T-helper 17 cell (primary cell): Measurements from ENCODE around the gene CDCA4. TPM values are rescaled to one million over a fixed set of nuclear protein-coding genes. Genes with fewer than 3 reads are reported as not detected.

Experiments
- ATAC-seq: fragments of 150-1000 bp; cut with Tn5 transposase; 2 replicates; pipeline ENCODE4 v1.10.0; 2021; ENCODE audit warnings: mild to moderate bottlenecking, moderate library complexity
- DNase-seq, 3 donors: peaks; one replicate each; pipeline versions ENCODE4 v3.0.0 to v3.0.0-alpha.2; 2020 to 2021
- H3K9me3 ChIP-seq: one replicate; pipeline ENCODE4 v1.7.0; 2013; ENCODE audit warnings: low read length, mild to moderate bottlenecking; ENCODE audit not compliant: control insufficient read depth, poor library complexity, severe bottlenecking
- H3K27ac Mint-ChIP-seq: one replicate; pipeline ENCODE4 v1.8.0; 2022; ENCODE audit warnings: mild to moderate bottlenecking, moderate library complexity, mixed read lengths
- H3K27me3 Mint-ChIP-seq: one replicate; pipeline ENCODE4 v1.8.0; 2022; ENCODE audit warnings: mixed read lengths
- H3K36me3 Mint-ChIP-seq: one replicate; pipeline ENCODE4 v1.8.0; 2022; ENCODE audit warnings: low read depth, mixed read lengths
- H3K4me1 Mint-ChIP-seq: one replicate; pipeline ENCODE4 v1.8.0; 2022; ENCODE audit warnings: mild to moderate bottlenecking, mixed read lengths
- H3K4me3 Mint-ChIP-seq: one replicate; pipeline ENCODE4 v1.8.0; 2022; ENCODE audit warnings: mild to moderate bottlenecking, moderate library complexity, mixed read lengths
- total RNA-seq, 4 donors: library from RNA in 2 of 4; stranded (reverse) in 2 of 4; gene quantifications; one replicate each; pipeline ENCODE4 v1.2.3 and lab custom pipeline; 2022 to 2026

Gene CDCA4
- total RNA-seq, 2 donors from 2014 or later, result 16.1 to 18.4 TPM

DNA sequence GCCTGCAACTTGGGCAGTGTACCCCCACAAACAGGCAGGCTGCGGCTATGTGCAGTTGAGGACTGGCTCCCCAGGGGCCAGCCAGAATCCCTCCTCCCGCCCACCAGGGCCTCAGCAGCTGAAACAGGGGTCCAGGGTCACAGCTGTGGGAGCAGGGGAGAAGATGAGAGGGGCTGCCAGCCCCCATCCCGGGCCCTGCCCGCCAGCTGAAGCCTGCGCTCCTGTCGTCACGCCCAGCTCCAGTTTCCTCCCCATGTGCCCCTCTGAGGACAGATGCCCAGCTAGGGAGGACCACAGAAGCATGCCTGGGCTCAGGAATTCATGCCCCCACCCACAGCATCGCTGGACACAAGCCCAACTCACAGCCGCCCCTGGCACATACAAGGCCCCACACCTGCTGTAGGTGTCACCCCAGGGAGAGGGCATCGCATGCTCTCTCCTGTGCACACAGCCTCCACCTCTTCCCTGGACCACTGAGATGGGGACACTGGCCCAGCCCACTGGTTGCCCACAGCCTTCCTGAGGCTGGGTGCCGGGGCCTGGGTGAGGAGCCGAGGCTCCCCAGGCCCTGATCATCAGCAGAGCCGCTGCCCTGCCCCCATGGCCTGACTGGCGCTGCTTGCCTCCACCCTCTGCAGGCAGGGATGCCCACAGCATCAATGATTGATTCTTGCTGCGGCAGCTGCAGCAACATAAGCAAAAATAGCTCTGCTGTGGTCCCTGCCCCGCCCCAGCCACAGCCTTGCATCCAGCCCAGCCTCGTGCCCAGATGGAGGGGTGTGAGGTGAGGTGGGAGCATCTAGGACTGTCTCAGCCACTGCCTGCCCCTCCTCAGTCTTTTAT lies 39.0 kb downstream of the CDCA4 start:
- no peaks in the 10 kb centered on the region for H3K9me3 ChIP-seq
- H3K4me3 Mint-ChIP-seq, result no peak overlapping the region
- ATAC-seq, result no peak
- no peak for DNase-seq
- no peak overlapping the region for H3K27ac Mint-ChIP-seq
- peaks cover 23% of the 10 kb centered on the region for H3K4me1 Mint-ChIP-seq
- H3K36me3 Mint-ChIP-seq, result peaks cover 3% of the 10 kb centered on the region
- H3K27me3 Mint-ChIP-seq, result peaks cover 20% of the 10 kb centered on the region

GRCh38 chr14:104980611-104981531 lies 40.0 kb downstream of the CDCA4 start:
- Mint-ChIP-seq H3K36me3 (peaks cover 3% of the 10 kb centered on the region), H3K27ac (no peak overlapping the region), H3K4me1 (peaks cover 27% of the 10 kb centered on the region), H3K4me3 (no peak overlapping the region), H3K27me3 (peaks cover 29% of the 10 kb centered on the region)
- DNase-seq (no peak), ATAC-seq (no peak)
- H3K9me3 ChIP-seq, result no peaks in the 10 kb centered on the region

DNA sequence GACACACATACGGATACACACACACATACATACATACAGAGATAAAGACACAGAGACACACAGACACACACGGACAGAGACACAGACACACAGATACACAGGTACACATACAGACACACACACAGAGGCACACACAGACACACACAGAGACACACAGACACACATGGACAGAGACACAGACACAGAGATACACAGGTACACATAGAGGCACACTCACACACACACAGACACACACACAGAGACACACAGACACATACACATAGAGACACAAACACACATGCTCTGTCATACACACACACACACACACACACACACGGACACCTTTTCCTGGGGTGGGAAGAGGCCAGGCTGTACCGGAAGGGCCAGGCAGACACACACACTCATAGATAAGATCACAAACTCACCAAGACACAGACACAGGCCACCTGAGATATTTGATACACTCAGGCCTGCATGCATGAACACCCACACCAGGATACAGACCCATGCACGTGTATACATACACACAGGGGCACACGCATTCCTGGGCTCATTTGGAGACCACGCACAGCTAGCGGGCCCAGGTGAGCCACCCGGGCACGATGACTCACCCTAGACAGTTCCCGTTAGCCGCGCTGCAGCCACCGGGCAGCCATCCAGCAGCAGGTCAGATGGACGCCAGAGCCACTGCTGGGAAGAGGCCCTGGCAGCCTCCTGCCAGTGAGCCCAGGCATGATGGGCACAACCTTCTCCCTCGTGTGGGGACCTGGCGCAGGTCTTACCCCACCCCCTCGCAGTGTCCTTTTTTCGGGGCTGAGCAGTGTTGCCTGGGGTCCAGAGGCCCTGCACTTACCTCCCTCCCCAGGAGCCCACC lies 40.9 kb downstream of the CDCA4 start:
- Mint-ChIP-seq H3K4me1 (peaks cover 30% of the 10 kb centered on the region), H3K27ac (peak overlapping the region; percentile 57), H3K27me3 (peaks cover 30% of the 10 kb centered on the region), H3K36me3 (peaks cover 3% of the 10 kb centered on the region), H3K4me3 (peak overlapping the region; percentile 77)
- ATAC-seq, result no peak
- DNase-seq, result no peak
- no peaks in the 10 kb centered on the region for H3K9me3 ChIP-seq

DNA sequence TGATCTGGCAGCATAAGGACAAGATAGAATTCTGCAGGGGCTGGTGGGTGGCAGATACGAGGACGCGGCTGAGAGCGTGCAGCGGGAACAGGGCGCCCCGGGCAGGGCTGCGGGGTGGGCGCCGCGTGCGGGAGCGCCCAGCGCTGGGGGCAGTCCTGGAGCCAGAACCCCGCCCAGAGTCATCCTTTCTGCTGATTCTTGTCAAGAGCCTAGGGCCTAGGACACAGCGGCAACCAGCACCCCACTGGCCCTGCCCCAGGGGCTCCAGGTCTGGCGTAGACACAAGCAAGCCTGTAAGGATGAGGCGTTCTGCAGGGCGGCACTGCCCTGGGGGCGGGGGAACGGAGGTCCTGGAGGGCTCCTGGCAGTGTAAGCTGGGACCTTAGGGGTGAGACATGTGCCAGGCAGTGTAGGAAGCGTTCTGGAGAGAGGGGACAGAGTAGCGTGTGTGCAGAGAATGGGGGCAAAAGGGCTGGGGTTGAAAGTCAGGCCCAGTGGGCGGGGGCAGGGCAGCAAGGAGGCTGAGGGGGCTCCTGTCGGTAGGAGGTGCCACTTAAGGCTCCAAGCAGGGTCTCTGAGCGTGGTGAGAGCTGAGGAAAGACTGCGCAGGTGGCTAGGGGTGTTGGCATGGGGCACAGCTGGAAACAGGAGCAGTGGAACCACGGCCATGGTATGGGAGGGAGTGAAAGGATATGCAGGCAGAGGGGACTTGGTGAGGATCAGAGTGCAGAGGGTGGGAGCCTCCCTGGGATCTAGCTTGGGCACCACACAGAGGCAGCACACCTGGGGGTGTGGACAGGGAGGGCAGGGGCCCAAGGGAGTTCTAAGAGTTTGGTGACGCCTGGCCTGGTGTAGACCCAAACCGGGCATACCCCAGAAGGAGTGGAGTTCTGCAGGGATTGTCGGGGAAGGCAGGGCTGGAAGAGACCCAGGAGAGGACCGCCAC lies 41.9 kb downstream of the CDCA4 start:
- Mint-ChIP-seq H3K27ac (peak overlapping the region; percentile 57), H3K27me3 (peaks cover 30% of the 10 kb centered on the region), H3K4me3 (peak overlapping the region; percentile 77), H3K36me3 (peaks cover 3% of the 10 kb centered on the region), H3K4me1 (peaks cover 23% of the 10 kb centered on the region)
- DNase-seq (no peak), ATAC-seq (no peak)
- H3K9me3 ChIP-seq, result no peaks in the 10 kb centered on the region

DNA sequence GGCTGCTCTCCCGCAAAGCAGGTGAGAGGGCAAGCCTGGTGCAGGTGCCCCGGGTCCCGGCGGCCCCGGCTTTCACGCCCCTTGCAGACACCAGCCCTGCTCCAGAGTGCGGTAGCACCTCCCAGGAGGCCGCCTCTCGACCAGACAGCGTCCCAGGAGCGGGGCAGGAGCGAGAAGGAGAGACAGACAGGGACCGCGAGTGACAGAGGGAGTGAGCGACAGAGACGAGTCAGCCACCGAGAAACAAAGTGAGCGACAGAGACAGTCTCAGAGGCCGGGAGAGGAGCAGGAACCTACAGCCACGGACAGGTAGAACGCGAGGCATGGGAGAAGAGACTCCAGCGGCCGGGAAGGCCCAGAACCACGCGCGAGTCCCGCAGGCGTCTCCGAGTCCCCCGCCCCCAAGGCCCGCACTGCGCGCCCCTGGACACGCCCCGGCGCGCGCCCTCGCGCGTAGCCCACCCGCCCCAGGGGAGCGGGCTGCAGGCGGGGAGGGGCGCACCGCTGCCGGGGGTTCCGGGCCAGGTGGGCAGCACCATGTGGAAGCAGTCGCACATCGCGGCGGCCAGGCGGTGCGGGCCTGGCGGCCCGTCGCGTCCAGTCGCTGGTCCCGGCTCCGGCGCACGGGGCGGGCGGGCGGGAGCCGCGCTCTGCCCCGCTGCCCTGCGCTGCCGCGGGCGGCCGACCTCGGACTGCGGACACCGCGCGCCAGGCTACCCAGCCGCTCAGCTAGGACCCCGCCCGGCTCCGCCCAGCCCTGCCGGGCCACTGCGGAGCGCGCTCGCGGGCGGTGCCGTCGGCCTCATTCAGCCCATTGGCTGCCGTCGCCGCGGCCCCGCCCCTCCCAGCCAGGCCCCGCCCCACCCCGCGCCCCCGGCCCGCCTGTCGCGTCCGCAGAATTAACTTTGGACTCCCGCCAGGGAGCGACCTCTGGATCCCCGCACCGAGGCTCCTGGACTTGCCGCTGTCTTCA lies 42.9 kb downstream of the CDCA4 start, which contains the start of gene AHNAK2:
Gene AHNAK2 (minus strand): TSS at position 694 of the 973 bp plus-strand sequence. CDS start 137 bp downstream, at position 557.
- Mint-ChIP-seq H3K4me3 (peak within 1 kb of the TSS; percentile 86), H3K27ac (peak within 1 kb of the TSS; percentile 67), H3K4me1 (peaks cover 20% of the 10 kb centered on the region), H3K36me3 (peaks cover 3% of the 10 kb centered on the region), H3K27me3 (peaks cover 30% of the 10 kb centered on the region)
- H3K9me3 ChIP-seq, result no peaks in the 10 kb centered on the region
- ATAC-seq (peak; percentile 79), DNase-seq (peak; percentile 29 to 59 (median 49))

DNA sequence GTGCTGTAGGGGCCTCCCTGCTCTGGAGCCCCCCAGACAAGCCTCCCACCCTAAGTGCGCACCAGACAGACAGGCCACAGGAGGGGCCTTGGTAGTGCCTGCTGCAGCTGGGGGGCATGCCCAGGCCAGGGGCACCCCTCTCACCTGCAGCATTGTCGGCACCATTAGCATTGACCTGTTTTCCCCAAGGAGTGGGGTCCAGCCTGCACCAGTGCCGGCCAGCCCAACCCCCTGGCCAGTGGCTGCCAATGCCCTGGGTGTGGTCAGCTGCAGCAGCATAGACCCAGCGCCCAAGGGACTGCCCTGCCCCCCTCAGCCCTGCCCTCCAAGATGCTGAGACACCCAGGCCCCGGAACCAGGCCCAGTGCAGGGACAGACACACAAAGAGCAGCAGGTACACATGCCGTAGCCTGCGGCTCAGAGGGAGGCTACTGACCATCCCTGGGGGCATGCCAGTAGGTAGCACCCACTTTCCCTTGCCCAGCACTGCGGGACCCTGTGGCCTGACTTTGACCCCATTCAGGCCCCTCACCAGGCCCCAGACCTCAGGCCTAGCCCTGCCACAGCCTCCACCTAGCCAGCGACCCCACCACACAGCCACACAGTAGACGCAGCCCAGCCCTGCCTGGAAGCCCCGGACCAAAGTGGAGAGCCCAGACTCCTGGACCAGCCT lies 43.7 kb downstream of the CDCA4 start:
- peaks cover 30% of the 10 kb centered on the region for H3K27me3 Mint-ChIP-seq
- H3K4me1 Mint-ChIP-seq, result peaks cover 20% of the 10 kb centered on the region
- DNase-seq, result no peak
- H3K4me3 Mint-ChIP-seq, result peak overlapping the region; percentile 86
- H3K9me3 ChIP-seq, result no peaks in the 10 kb centered on the region
- peaks cover 3% of the 10 kb centered on the region for H3K36me3 Mint-ChIP-seq
- no peak for ATAC-seq
- peak overlapping the region; percentile 67 for H3K27ac Mint-ChIP-seq

GRCh38 chr14:104976198-104977007 lies 44.5 kb downstream of the CDCA4 start:
- H3K9me3 ChIP-seq, result no peaks in the 10 kb centered on the region
- peak; percentile 79 to 88 (median 83) for DNase-seq
- peaks cover 20% of the 10 kb centered on the region for H3K4me1 Mint-ChIP-seq
- H3K27ac Mint-ChIP-seq, result peak overlapping the region; percentile 39
- H3K27me3 Mint-ChIP-seq, result peaks cover 30% of the 10 kb centered on the region
- peak overlapping the region; percentile 86 for H3K4me3 Mint-ChIP-seq
- peaks cover 3% of the 10 kb centered on the region for H3K36me3 Mint-ChIP-seq
- ATAC-seq, result peak; percentile 81

DNA sequence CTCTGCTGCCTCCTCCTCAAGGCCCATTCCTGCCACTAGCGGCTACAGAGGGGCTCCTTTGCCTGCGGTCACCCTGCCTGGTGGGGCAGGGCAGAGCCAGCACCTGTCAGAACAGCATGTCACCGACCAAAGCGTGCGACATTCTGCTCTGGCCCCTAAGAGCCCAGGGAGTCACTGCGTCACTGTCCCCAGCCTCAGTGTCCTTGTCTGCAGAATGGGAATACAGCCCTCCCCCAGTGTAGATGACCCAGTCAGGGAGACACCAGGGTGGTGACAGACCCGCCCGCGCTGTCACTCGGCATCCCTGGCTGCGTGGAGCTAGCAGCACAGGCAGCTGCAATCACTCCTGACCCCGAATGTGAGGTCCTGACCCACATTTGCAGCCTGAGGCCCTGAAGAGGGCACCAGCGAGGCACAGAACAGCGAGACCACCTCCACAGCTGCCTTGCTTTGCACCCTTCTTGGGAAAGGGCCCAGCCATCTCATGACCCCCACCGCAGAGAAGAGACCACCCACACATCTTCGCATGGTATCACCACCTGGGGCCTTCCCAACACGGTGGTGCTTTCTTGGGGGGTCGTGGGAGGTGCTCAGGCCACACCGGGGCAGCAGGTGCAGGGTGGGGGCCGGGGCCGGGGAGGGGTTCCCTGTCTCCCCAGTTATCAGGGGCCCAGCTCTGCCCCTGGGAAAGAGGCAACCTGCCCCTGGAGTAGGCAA lies 45.2 kb downstream of the CDCA4 start:
- H3K9me3 ChIP-seq, result no peaks in the 10 kb centered on the region
- Mint-ChIP-seq H3K27ac (peak overlapping the region; percentile 39), H3K36me3 (peaks cover 3% of the 10 kb centered on the region), H3K4me1 (peaks cover 20% of the 10 kb centered on the region), H3K4me3 (peak overlapping the region; percentile 82), H3K27me3 (peaks cover 30% of the 10 kb centered on the region)
- DNase-seq, result peak in 1 of 3 donors; percentile 8
- ATAC-seq, result peak; percentile 26

DNA sequence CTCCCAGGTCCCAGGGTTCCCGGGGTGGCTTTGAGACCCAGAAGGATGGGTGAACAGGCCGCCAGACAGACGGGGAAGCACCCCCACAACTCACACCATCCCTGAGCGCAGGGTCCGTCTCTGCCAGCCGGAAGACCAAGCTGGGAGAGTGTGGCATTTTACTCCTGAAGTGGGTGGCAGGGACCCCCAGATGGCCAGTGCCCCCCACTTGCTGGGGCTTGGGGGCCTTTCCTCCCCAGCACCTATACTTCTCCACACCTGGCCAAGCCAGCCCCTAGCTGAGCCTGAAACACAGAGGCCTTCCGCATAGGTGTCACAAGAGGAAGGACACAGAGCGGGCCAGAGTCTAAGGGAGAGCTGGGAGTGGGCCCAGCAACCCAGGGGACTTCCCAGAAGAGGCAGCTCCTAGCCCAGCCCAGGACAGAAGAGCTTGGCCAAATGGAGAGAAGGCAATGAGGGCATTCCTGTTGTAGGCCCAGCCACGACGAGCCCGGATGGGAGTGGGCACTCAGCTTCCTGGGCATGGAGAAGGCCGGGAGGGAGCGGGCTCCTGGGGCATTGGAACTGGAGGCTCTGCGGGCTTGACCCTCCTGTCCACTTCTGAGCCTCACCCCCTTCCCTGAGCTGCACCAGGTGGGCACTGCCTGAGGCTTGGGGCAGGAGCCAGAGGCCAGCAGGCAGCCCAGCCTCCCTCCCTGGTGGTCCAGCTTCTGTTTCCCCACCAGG lies 46.1 kb downstream of the CDCA4 start:
- Mint-ChIP-seq H3K27ac (no peak overlapping the region), H3K4me3 (no peak overlapping the region), H3K36me3 (peaks cover 2% of the 10 kb centered on the region), H3K4me1 (peaks cover 17% of the 10 kb centered on the region), H3K27me3 (peaks cover 27% of the 10 kb centered on the region)
- DNase-seq (peak in 1 of 3 donors; percentile 8), ATAC-seq (no peak)
- H3K9me3 ChIP-seq, result no peaks in the 10 kb centered on the region
